ENCODE data around the gene MSI2.

GRCh38 chr17:57270801-57271245 lies 14.5 kb downstream of the MSI2 start:
- TF ChIP-seq, protein P1, sequence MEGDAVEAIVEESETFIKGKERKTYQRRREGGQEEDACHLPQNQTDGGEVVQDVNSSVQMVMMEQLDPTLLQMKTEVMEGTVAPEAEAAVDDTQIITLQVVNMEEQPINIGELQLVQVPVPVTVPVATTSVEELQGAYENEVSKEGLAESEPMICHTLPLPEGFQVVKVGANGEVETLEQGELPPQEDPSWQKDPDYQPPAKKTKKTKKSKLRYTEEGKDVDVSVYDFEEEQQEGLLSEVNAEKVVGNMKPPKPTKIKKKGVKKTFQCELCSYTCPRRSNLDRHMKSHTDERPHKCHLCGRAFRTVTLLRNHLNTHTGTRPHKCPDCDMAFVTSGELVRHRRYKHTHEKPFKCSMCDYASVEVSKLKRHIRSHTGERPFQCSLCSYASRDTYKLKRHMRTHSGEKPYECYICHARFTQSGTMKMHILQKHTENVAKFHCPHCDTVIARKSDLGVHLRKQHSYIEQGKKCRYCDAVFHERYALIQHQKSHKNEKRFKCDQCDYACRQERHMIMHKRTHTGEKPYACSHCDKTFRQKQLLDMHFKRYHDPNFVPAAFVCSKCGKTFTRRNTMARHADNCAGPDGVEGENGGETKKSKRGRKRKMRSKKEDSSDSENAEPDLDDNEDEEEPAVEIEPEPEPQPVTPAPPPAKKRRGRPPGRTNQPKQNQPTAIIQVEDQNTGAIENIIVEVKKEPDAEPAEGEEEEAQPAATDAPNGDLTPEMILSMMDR (IDR thresholded peaks at IDR 0.05) = no peak
- no peak for TF ChIP-seq EZH2 (IDR thresholded peaks at IDR 0.05; ENCODE audit: borderline replicate concordance, insufficient read depth, low read depth, low read length, poor library complexity, severe bottlenecking)

Measured in B cell (primary cell).